Measurements from ENCODE around the gene CHCHD10.

Gene CHCHD10

DNA sequence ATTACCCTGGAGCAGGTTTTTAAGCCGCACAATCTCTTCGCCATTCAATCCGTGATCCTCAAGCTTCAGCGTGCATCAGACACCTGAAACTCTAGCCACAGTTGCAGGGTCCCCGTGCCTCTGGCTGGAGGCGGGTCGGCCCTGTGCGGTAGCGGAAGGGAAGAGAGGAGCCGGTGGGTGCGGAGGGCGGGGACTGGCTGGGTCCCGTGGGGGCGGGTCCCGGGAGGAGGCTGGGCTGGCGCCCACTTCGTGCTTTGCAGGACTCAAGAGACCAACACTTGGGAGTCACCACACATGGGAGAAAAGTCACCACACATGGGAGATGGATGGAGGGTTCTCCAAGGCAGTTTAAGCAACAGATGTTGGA, 4.2 kb downstream of the CHCHD10 start:
- in situ Hi-C loops (cut with MboI; ENCODE audit: low sequenced_read_pairs, unreplicated experiment), result no loop called here
- TF ChIP-seq, protein P1, sequence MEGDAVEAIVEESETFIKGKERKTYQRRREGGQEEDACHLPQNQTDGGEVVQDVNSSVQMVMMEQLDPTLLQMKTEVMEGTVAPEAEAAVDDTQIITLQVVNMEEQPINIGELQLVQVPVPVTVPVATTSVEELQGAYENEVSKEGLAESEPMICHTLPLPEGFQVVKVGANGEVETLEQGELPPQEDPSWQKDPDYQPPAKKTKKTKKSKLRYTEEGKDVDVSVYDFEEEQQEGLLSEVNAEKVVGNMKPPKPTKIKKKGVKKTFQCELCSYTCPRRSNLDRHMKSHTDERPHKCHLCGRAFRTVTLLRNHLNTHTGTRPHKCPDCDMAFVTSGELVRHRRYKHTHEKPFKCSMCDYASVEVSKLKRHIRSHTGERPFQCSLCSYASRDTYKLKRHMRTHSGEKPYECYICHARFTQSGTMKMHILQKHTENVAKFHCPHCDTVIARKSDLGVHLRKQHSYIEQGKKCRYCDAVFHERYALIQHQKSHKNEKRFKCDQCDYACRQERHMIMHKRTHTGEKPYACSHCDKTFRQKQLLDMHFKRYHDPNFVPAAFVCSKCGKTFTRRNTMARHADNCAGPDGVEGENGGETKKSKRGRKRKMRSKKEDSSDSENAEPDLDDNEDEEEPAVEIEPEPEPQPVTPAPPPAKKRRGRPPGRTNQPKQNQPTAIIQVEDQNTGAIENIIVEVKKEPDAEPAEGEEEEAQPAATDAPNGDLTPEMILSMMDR (IDR thresholded peaks at IDR 0.05; ENCODE audit: borderline replicate concordance, control extremely low read depth, extremely low read depth, insufficient read depth, missing control alignments), result no peak
- peak; percentile 64 for DNase-seq (ENCODE audit: low spot score)

DNA sequence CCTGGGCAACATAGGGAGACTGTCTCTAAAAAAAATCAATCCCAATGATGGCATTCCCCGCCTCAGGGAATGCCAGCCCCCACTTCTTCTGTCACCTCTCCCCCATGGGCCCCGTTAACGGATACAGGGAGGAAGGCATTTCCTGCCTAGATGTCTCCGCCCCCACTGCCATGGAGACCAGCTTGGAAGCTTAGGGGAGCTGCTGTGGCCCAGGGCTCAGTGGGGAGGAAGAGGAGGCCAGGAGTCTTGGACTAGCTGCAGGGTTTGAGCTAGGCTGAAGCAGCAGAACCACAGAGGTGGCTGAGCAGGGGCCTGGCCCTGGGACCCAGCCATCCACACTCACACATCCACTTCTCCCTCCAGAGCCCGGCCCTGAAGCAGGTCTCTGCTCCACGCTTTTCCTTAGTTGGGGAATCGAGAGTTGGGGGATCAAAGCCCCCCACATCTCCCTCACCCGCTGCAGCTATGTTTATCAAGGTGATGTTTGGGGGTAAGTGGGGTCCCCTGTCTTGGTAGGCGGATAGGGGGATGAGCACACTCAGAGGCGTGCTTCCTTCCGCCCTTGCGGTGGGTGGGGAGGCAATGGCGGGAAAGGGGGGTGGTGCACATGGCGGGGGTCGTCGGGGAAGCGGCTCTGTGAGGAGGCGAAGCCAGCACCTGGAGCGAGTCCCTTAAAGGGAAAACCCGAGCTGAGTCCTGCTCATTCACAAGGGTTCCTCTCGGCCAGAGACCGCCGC, 4.8 kb downstream of the CHCHD10 start, which contains the start of gene C22orf15:
Gene C22orf15, plus strand, starts transcription at position 149 of the 737 bp plus-strand sequence. Its CDS starts 317 bp downstream, at position 466.
- DNase-seq (ENCODE audit: low spot score), result no peak
- in situ Hi-C loops (cut with MboI; ENCODE audit: low sequenced_read_pairs, unreplicated experiment), result no loop called here
- TF ChIP-seq, protein P1 (IDR thresholded peaks at IDR 0.05; ENCODE audit: borderline replicate concordance, control extremely low read depth, extremely low read depth, insufficient read depth, missing control alignments), result no peak

DNA sequence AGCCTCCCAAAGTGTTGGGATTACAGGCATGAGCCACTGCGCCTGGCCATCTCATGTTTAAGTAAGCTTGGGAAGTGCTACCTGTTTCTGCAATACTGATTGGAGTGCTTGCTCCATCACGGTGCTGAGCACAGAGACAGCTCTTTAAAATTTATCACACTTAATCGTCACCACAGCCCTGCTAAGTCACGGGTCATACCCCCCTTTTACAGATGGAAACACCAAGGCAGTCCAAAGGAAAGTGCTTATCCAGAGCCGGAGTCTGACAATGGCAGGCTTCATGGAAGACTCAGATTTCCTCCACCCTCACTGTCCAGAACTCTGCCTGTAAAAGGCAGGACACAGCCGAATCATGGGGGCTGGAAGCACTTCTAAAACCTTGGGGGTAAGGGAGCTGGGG, 7.7 kb downstream of the CHCHD10 start:
- TF ChIP-seq, protein P1 (IDR thresholded peaks at IDR 0.05; ENCODE audit: borderline replicate concordance, control extremely low read depth, extremely low read depth, insufficient read depth, missing control alignments), result no peak
- DNase-seq (ENCODE audit: low spot score), result no peak
- in situ Hi-C loops (cut with MboI; ENCODE audit: low sequenced_read_pairs, unreplicated experiment), result no loop called here

DNA sequence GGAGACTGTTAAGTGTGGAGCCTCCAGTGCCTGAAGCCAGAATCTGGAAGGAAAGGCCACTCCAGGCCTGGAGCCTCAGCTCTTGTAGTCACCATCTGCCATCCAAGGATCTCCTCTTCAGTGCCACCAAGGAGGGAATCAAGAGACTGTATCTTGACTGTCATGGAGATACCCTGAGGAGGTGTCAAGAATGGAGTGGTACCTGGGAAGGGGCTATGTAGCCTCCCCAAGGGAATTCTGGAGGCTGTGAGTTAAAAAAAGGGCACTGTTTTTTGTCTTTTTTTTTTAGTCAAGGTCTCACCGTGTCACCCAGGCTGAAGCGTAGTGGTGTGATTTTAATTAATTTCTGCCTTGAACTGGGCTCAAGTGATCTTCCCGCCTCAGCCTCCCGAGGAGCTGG, 8.2 kb downstream of the CHCHD10 start:
- in situ Hi-C loops (cut with MboI; ENCODE audit: low sequenced_read_pairs, unreplicated experiment), result no loop called here
- TF ChIP-seq, protein P1 (IDR thresholded peaks at IDR 0.05; ENCODE audit: borderline replicate concordance, control extremely low read depth, extremely low read depth, insufficient read depth, missing control alignments), result no peak
- no peak for DNase-seq (ENCODE audit: low spot score)

DNA sequence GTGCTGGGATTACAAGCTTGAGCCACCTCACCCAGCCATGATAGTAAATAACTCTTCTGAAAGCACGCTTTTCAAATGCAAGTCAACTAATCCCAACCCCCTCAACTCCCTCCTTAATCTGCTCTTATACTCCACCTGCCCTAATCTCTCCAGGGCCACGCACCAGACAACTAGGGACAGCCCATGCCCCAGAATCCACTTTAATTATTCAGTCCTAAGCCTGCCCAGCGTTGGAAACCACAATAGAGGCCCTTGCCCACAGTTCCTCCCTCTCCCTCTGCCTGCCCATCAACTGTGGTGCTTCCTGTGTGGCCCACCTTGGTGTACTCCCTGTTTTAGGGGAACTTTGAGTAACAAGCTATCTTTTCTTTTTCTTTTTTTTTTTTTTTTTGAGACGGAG, 10.9 kb downstream of the CHCHD10 start:
- in situ Hi-C loops (cut with MboI; ENCODE audit: low sequenced_read_pairs, unreplicated experiment), result no loop called here
- no peak for DNase-seq (ENCODE audit: low spot score)
- TF ChIP-seq, protein P1 (IDR thresholded peaks at IDR 0.05; ENCODE audit: borderline replicate concordance, control extremely low read depth, extremely low read depth, insufficient read depth, missing control alignments), result no peak

DNA sequence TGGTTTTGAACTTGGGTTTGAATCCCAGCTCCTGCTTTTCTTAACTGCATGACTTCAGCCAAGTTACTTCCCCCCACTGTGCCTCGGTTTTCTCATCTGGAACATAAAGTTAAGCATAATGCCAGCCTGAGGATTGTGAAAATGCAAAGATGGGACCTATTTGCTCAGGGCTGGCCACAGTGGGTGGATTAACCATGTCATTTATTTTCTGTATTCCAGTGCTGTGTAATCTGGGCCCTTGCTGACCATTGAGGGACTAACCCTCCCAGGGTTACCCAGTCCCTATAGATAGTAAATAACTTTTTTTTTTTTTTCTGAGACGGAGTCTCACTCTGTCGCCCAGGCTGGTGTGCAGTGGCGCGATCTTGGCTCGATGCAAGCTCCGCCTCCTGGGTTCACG, 12.1 kb downstream of the CHCHD10 start:
- TF ChIP-seq, protein P1 (IDR thresholded peaks at IDR 0.05; ENCODE audit: borderline replicate concordance, control extremely low read depth, extremely low read depth, insufficient read depth, missing control alignments), result no peak
- DNase-seq (ENCODE audit: low spot score), result no peak
- in situ Hi-C loops (cut with MboI; ENCODE audit: low sequenced_read_pairs, unreplicated experiment), result no loop called here

Data from GM13976 (cell line).